HepG2 (cell line): ENCODE measurements around the gene ALLC. TPM values are rescaled to one million over a fixed set of nuclear protein-coding genes. Genes with fewer than 3 reads are reported as not detected.
A peak's percentile ranks its signal among the peaks of the same experiment; 100 is the strongest.

Experiments
- ATAC-seq: fragments of 200-7000 bp; cut with Tn5 transposase; 3 replicates; pipeline ENCODE4 v1.9.1; 2020; ENCODE audit warnings: mild to moderate bottlenecking, moderate library complexity
- BruUV-seq: library from RNA; stranded (reverse); fragments of 400-500 nt; replicated peaks from 2 replicates; lab custom pipeline; 2021; lab: Mats Ljungman, UMichigan
- CTCF ChIA-PET: fragments of 300-600 bp; formaldehyde crosslinking; extraction: SDS; loops from one replicate; lab custom pipeline; 2021; ENCODE audit warnings: low total read pairs, inconsistent platforms, low intra/inter-chr PET ratio; lab: Yijun Ruan, JAX
- POLR2A ChIA-PET: fragments of 350-600 bp; sonication (Branson Sonifier 250); formaldehyde crosslinking; loops from one replicate; lab custom pipeline; 2020; ENCODE audit warnings: antibody characterized with exemption, inconsistent platforms; lab: Yijun Ruan, JAX
- DNase-seq: peaks from one replicate; pipeline ENCODE4 v3.0.0-alpha.2; 2015; ENCODE audit warnings: low spot score
- FAIRE-seq: peaks from 3 replicates; lab custom pipeline; 2011; peaks lifted over from hg19 to GRCh38; lab: Jason Lieb, UNC
- H2AFZ ChIP-seq: one replicate; pipeline ENCODE4 v1.6.1; 2011; ENCODE audit warnings: low read length, inconsistent platforms
- H3K27ac ChIP-seq: fragments of 300-600 bp; 3 replicates; pipeline ENCODE4 v1.8.0; 2011; ENCODE audit warnings: mixed run types, mild to moderate bottlenecking, mixed read lengths, low read length, inconsistent platforms; ENCODE audit not compliant: insufficient read depth; ENCODE audit errors: extremely low read length
- H3K27me3 ChIP-seq, 2 experiments: fragments of 200-600 bp in 1 of 2; 2 replicates in 1 of 2; 3 replicates in 1 of 2; pipeline versions ENCODE4 v1.6.0 to v1.8.0; 2011; ENCODE audit warnings: low read length in 2 of 2, mild to moderate bottlenecking in 2 of 2, moderate library complexity in 2 of 2, inconsistent platforms in 1 of 2; ENCODE audit not compliant: insufficient read depth in 2 of 2, control insufficient read depth in 1 of 2
- H3K36me3 ChIP-seq, 2 experiments: fragments of 200-600 bp in 1 of 2; replicated peaks in 1 of 2; 2 replicates in 1 of 2; 3 replicates in 1 of 2; pipeline versions ENCODE4 v1.5.1 to v1.8.0; 2011; ENCODE audit warnings: low read length in 2 of 2, inconsistent platforms in 1 of 2; ENCODE audit not compliant: insufficient read depth in 2 of 2, control insufficient read depth in 1 of 2
- H3K4me1 ChIP-seq: 2 replicates; pipeline ENCODE4 v1.5.1; 2012; ENCODE audit warnings: low read length, inconsistent platforms; ENCODE audit not compliant: insufficient read depth
- H3K4me2 ChIP-seq: 2 replicates; pipeline ENCODE4 v1.6.0; 2011; ENCODE audit warnings: low read depth, low read length, inconsistent platforms
- H3K4me3 ChIP-seq, 3 experiments: fragments of 200-600 bp in 1 of 3; sonication (generic), shearing (Covaris generic) in 1 of 3; replicated peaks in 1 of 3; 2 replicates each; pipeline ENCODE4 v1.5.1; 2011 to 2016; ENCODE audit warnings: low read length in 3 of 3, inconsistent platforms in 2 of 3, low read depth in 2 of 3, mild to moderate bottlenecking in 2 of 3, control low read depth in 1 of 3, mixed read lengths in 1 of 3; ENCODE audit not compliant: insufficient read depth in 1 of 3
- H3K79me2 ChIP-seq: one replicate; pipeline ENCODE4 v1.6.1; 2011; ENCODE audit warnings: low read length, inconsistent platforms; ENCODE audit not compliant: insufficient read depth
- H3K9ac ChIP-seq: 2 replicates; pipeline ENCODE4 v1.6.0; 2011; ENCODE audit warnings: mild to moderate bottlenecking, low read depth, low read length, inconsistent platforms; ENCODE audit not compliant: insufficient read depth
- H3K9me3 ChIP-seq: 2 replicates; pipeline ENCODE4 v1.5.1; 2012; ENCODE audit warnings: mild to moderate bottlenecking, low read length
- H4K20me1 ChIP-seq: 2 replicates; pipeline ENCODE4 v1.6.0; 2011; ENCODE audit warnings: inconsistent platforms, mild to moderate bottlenecking, low read length, moderate library complexity; ENCODE audit not compliant: insufficient read depth
- ARHGAP35 ChIP-seq: sonication (generic); formaldehyde crosslinking; IDR thresholded peaks from 2 replicates; pipeline ENCODE4 v1.9.0; 2022; ENCODE audit warnings: mild to moderate bottlenecking, inconsistent platforms, moderate library complexity, missing genetic modification reagents, borderline replicate concordance
- KDM2A ChIP-seq: sonication (generic); formaldehyde crosslinking; IDR thresholded peaks from 2 replicates; pipeline ENCODE4 v1.4.0; 2020; ENCODE audit warnings: low read depth, missing genetic modification reagents, borderline replicate concordance
- NCOA1 ChIP-seq: sonication (generic); formaldehyde crosslinking; IDR thresholded peaks from 2 replicates; pipeline ENCODE4 v1.9.0; 2021; ENCODE audit warnings: missing genetic modification reagents
- ZBTB10 ChIP-seq: sonication (generic); formaldehyde crosslinking; IDR thresholded peaks from 2 replicates; pipeline ENCODE4 v1.4.0; 2020; ENCODE audit warnings: missing genetic modification reagents, borderline replicate concordance
- ZFY ChIP-seq: sonication (generic); formaldehyde crosslinking; IDR thresholded peaks from 2 replicates; pipeline ENCODE4 v1.4.0; 2020; ENCODE audit warnings: missing genetic modification reagents
- ZNF317 ChIP-seq: sonication (generic); formaldehyde crosslinking; IDR thresholded peaks from 2 replicates; pipeline ENCODE4 v1.5.0; 2020; ENCODE audit warnings: mild to moderate bottlenecking, missing genetic modification reagents
- WGBS: methylation state at CpG from one replicate; pipeline ENCODE4 v1.1.6; 2017; ENCODE audit warnings: low lambda C conversion rate; 5-methylcytosine and 5-hydroxymethylcytosine counted together
- in situ Hi-C: cut with HindIII; loops from 2 replicates; pipeline ENCODE4 v1.10.0; 2017; ENCODE audit warnings: low pct_unique_long_range_greater_than_20kb; ENCODE audit not compliant: extremely low pct_ligation_motif_present
- intact Hi-C: fragments of 100-400 bp; cut with micrococcal nuclease; formaldehyde crosslinking; loops from one replicate; pipeline ENCODE4 v1.10.0; 2022; ENCODE audit not compliant: unreplicated experiment
- polyA plus RNA-seq, 8 experiments: library from polyadenylated mRNA; depleted of rRNA in 3 of 8; stranded (reverse) in 7 of 8; unstranded in 1 of 8; fragments of >200 nt; fragmentation: Illumina TruSeq in 4 of 8; extraction: Trizol in 4 of 8; gene quantifications; 2 replicates each; pipeline versions ENCODE4 v1.2.1 to v1.2.3, GENCODE V29; 2011 to 2016; ENCODE audit warnings: low read depth in 4 of 8, missing spikeins in 1 of 8, mixed read lengths in 1 of 8; ENCODE audit not compliant: insufficient read depth in 1 of 8
- total RNA-seq, 5 experiments: library from RNA; depleted of rRNA; stranded (reverse); fragments of >200 nt; fragmentation: Illumina TruSeq; extraction: Trizol; gene quantifications; 2 replicates each; pipeline ENCODE4 v1.2.3, GENCODE V29; 2016; ENCODE audit warnings: low read depth in 1 of 5

ALLC gene
- total and polyA plus RNA-seq, 2 of the 13 experiments (the other 11 are each of a cell fraction or from before 2014, with no cell fraction given) = 0.08 to 0.11 TPM

- FAIRE-seq (no peak), ATAC-seq (no peak), DNase-seq (no peak)
- H3K27ac ChIP-seq = no peak overlapping the region
- no peaks in the 10 kb centered on the region for H4K20me1 ChIP-seq
- H3K4me1 ChIP-seq = peaks cover 34% of the 10 kb centered on the region
- no peaks in the 10 kb centered on the region for H3K36me3 ChIP-seq
- no peaks in the 10 kb centered on the region for H3K79me2 ChIP-seq
- no TSS peak for BruUV-seq
- in situ Hi-C loops = no loop called here
- WGBS = 33% methylated on average over 1 of the region's 1 CpG
- no peak overlapping the region for H3K9ac ChIP-seq
- intact Hi-C loops = no loop called here
- H3K4me2 ChIP-seq = no peak overlapping the region
- H3K27me3 ChIP-seq = peaks cover 0 to 11% of the 10 kb centered on the region in 2 experiments; a peak in 2 of 5 replicates
- POLR2A ChIA-PET = no interaction called here
- CTCF ChIA-PET = no interaction called here
- TF ChIP-seq NCOA1 (CRISPR knock-in tag) (no peak), ZFY (CRISPR knock-in tag) (no peak), ZBTB10 (CRISPR knock-in tag) (no peak), ARHGAP35 (CRISPR knock-in tag) (no peak), ZNF317 (CRISPR knock-in tag) (peak; percentile 79), KDM2A (no peak)
- no peaks in the 10 kb centered on the region for H3K9me3 ChIP-seq
- no peak overlapping the region for H2AFZ ChIP-seq
- no peak overlapping the region for H3K4me3 ChIP-seq
Observed at GRCh38 chr2:3622967-3623366, 35.0 kb upstream of the ALLC start.
